GM18861 (cell line): ENCODE results near the gene C20orf173.
"Not testable (repeated sequence)": the region's sequence is repeated elsewhere in the genome, so short reads cannot be mapped to it uniquely, and the experiment has no call there.

Experiments
- ATAC-seq: cut with Tn5 transposase; IDR thresholded peaks from one replicate; pipeline ENCODE4 v1.9.1; 2021; ENCODE audit not compliant: unreplicated experiment

Gene C20orf173

GRCh38 chr20:35529552-35529951, at the start of gene C20orf173:
TSS of gene C20orf173 (minus strand) at chr20:35529652. CDS start at chr20:35529373, 279 bp downstream.
- ATAC-seq = no peak

DNA sequence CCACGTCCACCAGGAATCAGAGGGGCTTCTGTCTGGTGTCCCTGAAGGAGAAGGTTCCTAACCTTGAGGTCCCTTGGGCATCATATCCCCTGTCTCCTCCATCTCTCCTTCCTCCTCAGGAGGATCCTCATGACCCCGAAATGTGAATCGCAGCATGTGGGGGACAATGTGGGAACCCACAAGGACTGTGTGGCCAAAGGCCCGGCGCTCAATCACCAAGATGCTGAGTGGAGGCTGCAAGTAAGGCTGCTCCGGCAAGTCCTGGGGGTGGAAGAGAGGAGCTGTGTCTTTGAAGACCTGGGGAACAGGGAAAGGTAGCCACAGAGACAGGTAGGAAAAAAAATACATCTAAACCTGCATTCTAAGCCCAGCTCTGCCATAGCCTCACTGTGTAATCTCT, 49.7 kb upstream of the C20orf173 start:
- ATAC-seq = no peak

- no peak for ATAC-seq
These were observed 49.0 kb upstream of the C20orf173 start for GRCh38 chr20:35578469-35578868.

GRCh38 chr20:35576816-35577215, 47.4 kb upstream of the C20orf173 start:
- ATAC-seq = no peak

- ATAC-seq = no peak
These were observed 46.5 kb upstream of the C20orf173 start for GRCh38 chr20:35575958-35576357.

DNA sequence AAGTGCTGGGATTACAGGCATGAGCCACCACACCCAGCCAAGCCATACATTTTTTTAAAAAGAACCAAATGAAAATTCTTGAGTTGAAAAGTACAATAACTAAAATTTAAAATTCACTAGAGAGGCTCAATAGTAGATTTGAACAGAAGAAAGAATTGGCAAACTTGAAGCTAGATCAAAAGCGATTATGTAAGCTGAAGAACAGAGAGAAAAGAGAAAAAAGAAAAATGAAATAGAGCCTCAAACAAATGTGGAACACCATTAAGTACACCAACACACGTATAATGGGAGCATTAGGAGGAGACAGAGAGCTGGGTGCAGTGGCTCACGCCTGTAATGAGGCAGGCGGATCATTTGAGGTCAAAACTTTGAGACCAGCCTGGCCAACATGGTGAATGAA, 43.4 kb upstream of the C20orf173 start:
- ATAC-seq = no peak

GRCh38 chr20:35571555-35571954, 42.1 kb upstream of the C20orf173 start:
- ATAC-seq = no peak

GRCh38 chr20:35568645-35569044, 39.2 kb upstream of the C20orf173 start:
- no peak for ATAC-seq

- ATAC-seq = no peak
These were observed 35.5 kb upstream of the C20orf173 start for GRCh38 chr20:35564905-35565304.

GRCh38 chr20:35563834-35564233, 34.4 kb upstream of the C20orf173 start:
- ATAC-seq = no peak

GRCh38 chr20:35562541-35563110, 33.2 kb upstream of the C20orf173 start:
- no peak for ATAC-seq

- ATAC-seq = no peak
These were observed 32.2 kb upstream of the C20orf173 start for GRCh38 chr20:35561671-35562070.

GRCh38 chr20:35561268-35561667, 31.8 kb upstream of the C20orf173 start:
- no peak for ATAC-seq

DNA sequence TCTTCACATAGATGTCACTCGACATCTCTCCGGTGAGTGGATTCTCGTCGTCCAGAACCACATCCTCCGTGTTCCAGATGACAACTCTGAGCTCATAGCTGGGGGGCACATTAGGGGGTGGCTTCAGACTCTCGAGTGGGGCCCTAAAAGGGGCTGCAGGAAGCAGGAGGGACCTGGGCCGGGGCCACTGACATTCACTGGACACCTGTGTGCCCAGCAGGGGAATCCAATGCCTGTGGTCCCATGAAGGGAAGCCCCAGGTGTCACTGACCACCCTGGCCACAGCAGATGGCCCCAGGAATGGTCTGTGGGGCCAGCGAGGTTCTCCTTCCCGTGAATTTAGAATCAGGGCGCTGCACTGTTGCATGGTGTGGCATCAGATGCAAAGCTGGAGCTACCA, 31.1 kb upstream of the C20orf173 start:
- no peak for ATAC-seq

DNA sequence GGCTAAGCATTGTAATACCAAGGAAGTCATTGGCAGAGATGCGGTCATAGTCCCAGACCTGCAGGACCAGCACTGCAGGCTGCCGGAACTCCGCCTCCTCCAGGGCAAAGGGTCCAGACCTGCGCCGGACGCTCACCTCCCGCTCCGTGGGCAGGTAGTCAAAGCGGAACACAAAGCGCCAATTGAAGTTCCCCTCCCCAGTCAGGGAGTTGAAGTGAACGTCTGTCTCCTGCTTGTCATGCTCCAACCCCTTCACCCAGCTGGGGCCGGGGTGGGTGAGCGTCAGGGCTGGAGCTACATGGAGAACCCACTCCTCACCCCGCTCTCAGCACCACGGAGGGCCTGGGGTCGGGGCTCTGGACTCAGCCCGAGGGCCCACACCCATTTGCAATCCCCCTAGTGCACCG, 30.7 kb upstream of the C20orf173 start:
- ATAC-seq = no peak

DNA sequence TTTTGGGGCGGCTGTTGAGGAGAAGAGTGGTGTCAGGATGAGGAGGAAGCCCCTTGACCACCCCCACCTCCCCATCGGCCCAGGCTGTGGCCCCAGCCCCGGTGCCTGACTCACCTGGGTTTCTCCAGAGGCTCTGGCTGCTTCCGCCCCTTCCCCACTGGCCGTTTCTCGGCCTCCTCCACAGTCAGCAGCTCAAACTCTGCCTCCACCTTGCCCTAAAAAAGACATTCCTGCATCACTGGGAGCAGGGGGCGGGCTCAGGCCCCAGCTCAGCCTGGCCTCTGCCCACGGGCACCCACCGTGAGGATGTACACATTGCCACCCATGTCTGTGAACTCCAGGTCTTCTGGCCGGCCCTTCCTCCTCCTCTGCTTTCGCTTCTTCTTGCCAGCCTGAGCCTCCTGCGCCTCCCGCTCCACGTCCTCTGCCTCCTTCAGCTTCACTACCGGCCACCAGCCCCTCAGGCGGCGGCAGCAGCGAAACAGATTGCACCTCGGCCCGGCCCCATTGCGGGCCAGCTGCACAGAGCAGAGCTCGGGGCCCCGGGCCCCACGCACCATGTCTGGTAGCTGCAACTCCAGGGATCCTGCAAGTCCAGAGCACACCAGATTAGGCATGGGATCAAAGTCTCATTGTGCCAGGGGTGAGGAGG, 29.7 kb upstream of the C20orf173 start:
- no peak for ATAC-seq

- no peak for ATAC-seq
These were observed 29.0 kb upstream of the C20orf173 start for GRCh38 chr20:35558451-35558850.

GRCh38 chr20:35556871-35557270, 27.4 kb upstream of the C20orf173 start:
- no peak for ATAC-seq

GRCh38 chr20:35555951-35556645, 26.6 kb upstream of the C20orf173 start:
- ATAC-seq = no peak

DNA sequence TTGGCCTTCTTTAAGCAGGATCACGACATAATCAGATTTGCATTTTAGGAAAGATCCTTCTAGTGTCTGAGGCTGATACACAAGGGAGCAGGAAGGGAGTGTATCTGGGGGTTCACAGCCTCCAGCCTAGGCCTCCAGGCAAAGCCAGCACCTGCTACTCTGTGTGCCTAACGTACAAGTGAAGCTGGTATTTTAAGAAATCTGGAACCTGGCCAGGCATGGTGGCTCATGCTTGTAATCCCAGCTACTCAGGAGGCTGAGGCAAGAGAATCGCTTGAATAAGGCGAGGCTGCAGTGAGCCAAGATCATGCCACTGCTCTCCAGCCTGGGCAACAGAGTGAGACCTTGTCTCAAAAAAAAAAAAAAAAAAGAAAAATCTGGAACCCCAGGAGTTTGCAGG, 26.0 kb upstream of the C20orf173 start:
- not testable (repeated sequence) for ATAC-seq

- no peak for ATAC-seq
These were observed 23.5 kb upstream of the C20orf173 start for GRCh38 chr20:35552914-35553313.

GRCh38 chr20:35551503-35551902, 22.1 kb upstream of the C20orf173 start:
- ATAC-seq = no peak
